Measurements from ENCODE around the gene PHC2.

Gene PHC2

GRCh38 chr1:33332357-33332789, 98.5 kb downstream of the PHC2 start:
- DNase-seq (ENCODE audit: low read depth in 2 of 2) = no peak

GRCh38 chr1:33331444-33332356, 99.2 kb downstream of the PHC2 start:
- DNase-seq (ENCODE audit: low read depth in 2 of 2) = no peak

GRCh38 chr1:33330906-33331305, 100.0 kb downstream of the PHC2 start:
- no peak for DNase-seq (ENCODE audit: low read depth in 2 of 2)

- DNase-seq (ENCODE audit: low read depth in 2 of 2) = no peak
Measured at GRCh38 chr1:33330361-33330890, 100.5 kb downstream of the PHC2 start.

GRCh38 chr1:33329600-33330305, 101.1 kb downstream of the PHC2 start:
- no peak for DNase-seq (ENCODE audit: low read depth in 2 of 2)

GRCh38 chr1:33328817-33329216, 102.1 kb downstream of the PHC2 start:
- DNase-seq (ENCODE audit: low read depth in 2 of 2) = no peak

GRCh38 chr1:33327587-33328325, 103.1 kb downstream of the PHC2 start:
- DNase-seq (ENCODE audit: low read depth in 2 of 2) = no peak

- no peak for DNase-seq (ENCODE audit: low read depth in 2 of 2)
Measured at GRCh38 chr1:33326785-33327184, 104.1 kb downstream of the PHC2 start.

- DNase-seq (ENCODE audit: low read depth in 2 of 2) = no peak
Measured at GRCh38 chr1:33324677-33325575, 106.0 kb downstream of the PHC2 start.

- DNase-seq (ENCODE audit: low read depth in 2 of 2) = no peak
Measured at GRCh38 chr1:33323663-33324477, 107.0 kb downstream of the PHC2 start.

- no peak for DNase-seq (ENCODE audit: low read depth in 2 of 2)
Measured at GRCh38 chr1:33322870-33323585, 107.9 kb downstream of the PHC2 start.

- DNase-seq (ENCODE audit: low read depth in 2 of 2) = no peak
Measured at GRCh38 chr1:33322109-33322508, 108.8 kb downstream of the PHC2 start.

GRCh38 chr1:33321178-33321577, 109.7 kb downstream of the PHC2 start:
- no peak for DNase-seq (ENCODE audit: low read depth in 2 of 2)

- no peak for DNase-seq (ENCODE audit: low read depth in 2 of 2)
Measured at GRCh38 chr1:33320619-33321165, 110.2 kb downstream of the PHC2 start, which contains the start of gene A3GALT2. A3GALT2 (minus strand) TSS chr1:33321098; CDS start chr1:33321098, 0 bp downstream.

GRCh38 chr1:33319949-33320618, 110.8 kb downstream of the PHC2 start:
- DNase-seq (ENCODE audit: low read depth in 2 of 2) = no peak

- no peak for DNase-seq (ENCODE audit: low read depth in 2 of 2)
Measured at GRCh38 chr1:33319186-33319948, 111.5 kb downstream of the PHC2 start.

GRCh38 chr1:33317946-33318345, 112.9 kb downstream of the PHC2 start:
- DNase-seq (ENCODE audit: low read depth in 2 of 2) = no peak

GRCh38 chr1:33317354-33317753, 113.5 kb downstream of the PHC2 start:
- no peak for DNase-seq (ENCODE audit: low read depth in 2 of 2)
